ENCODE data around the gene RIMS3. TPM values are rescaled to one million over a fixed set of nuclear protein-coding genes. Genes with fewer than 3 reads are reported as not detected.
A peak's percentile ranks its signal among the peaks of the same experiment; 100 is the strongest.

Gene RIMS3
- total and polyA plus RNA-seq, 5 donors from 2014 or later = 1.0 to 3.8 (median 1.9) TPM

GRCh38 chr1:40618108-40618507 lies 47.4 kb downstream of the RIMS3 start:
- Histone ChIP-seq H3K4me3 (ENCODE audit: low read depth, low read length) (no peak overlapping the region), H3K27me3 (ENCODE audit: control insufficient read depth, insufficient read depth, low read length) (no peaks in the 10 kb centered on the region), H3K9me3 (ENCODE audit: control insufficient read depth in 2 of 2, low read length in 2 of 2) (no peaks in the 10 kb centered on the region), H3K27ac (ENCODE audit: insufficient read depth, low read length, poor library complexity, severe bottlenecking) (no peak overlapping the region), H3K36me3 (ENCODE audit: control insufficient read depth, insufficient read depth, low read length) (no peaks in the 10 kb centered on the region), H3K4me1 (ENCODE audit: control insufficient read depth, insufficient read depth, low read length, poor library complexity, severe bottlenecking) (no peaks in the 10 kb centered on the region)
- no peak overlapping the region for H3K4me3 Mint-ChIP-seq
- ATAC-seq (ENCODE audit: low read depth in 2 of 2) (no peak), DNase-seq (no peak)
- no peak overlapping the region for H3K27ac Mint-ChIP-seq
- no peaks in the 10 kb centered on the region for H3K36me3 Mint-ChIP-seq
- H3K4me1 Mint-ChIP-seq = no peaks in the 10 kb centered on the region
- H3K9me3 Mint-ChIP-seq = peaks cover 0 to 1% (median 0%) of the 10 kb centered on the region in 7 donors
- peaks cover 4% of the 10 kb centered on the region for H3K27me3 Mint-ChIP-seq

- Mint-ChIP-seq H3K4me1 (no peaks in the 10 kb centered on the region), H3K27ac (no peak overlapping the region), H3K36me3 (no peaks in the 10 kb centered on the region), H3K27me3 (peaks cover under 1% of the 10 kb centered on the region), H3K4me3 (no peak overlapping the region), H3K9me3 (no peaks in the 10 kb centered on the region)
- Histone ChIP-seq H3K36me3 (ENCODE audit: control insufficient read depth, insufficient read depth, low read length) (no peaks in the 10 kb centered on the region), H3K27ac (ENCODE audit: insufficient read depth, low read length, poor library complexity, severe bottlenecking) (no peak overlapping the region), H3K4me1 (ENCODE audit: control insufficient read depth, insufficient read depth, low read length, poor library complexity, severe bottlenecking) (no peaks in the 10 kb centered on the region), H3K4me3 (ENCODE audit: low read depth, low read length) (no peak overlapping the region), H3K9me3 (ENCODE audit: control insufficient read depth in 2 of 2, low read length in 2 of 2) (no peaks in the 10 kb centered on the region), H3K27me3 (ENCODE audit: control insufficient read depth, insufficient read depth, low read length) (no peaks in the 10 kb centered on the region)
- DNase-seq (peak; percentile 43 to 74 (median 68)), ATAC-seq (ENCODE audit: low read depth in 2 of 2) (peak; percentile 78 to 87)
Measured at GRCh38 chr1:40612345-40612831, 53.1 kb downstream of the RIMS3 start.

GRCh38 chr1:40610156-40610555 lies 55.3 kb downstream of the RIMS3 start:
- no peaks in the 10 kb centered on the region for H3K27me3 ChIP-seq (ENCODE audit: control insufficient read depth, insufficient read depth, low read length)
- no peaks in the 10 kb centered on the region for H3K36me3 ChIP-seq (ENCODE audit: control insufficient read depth, insufficient read depth, low read length)
- no peak overlapping the region for H3K4me3 ChIP-seq (ENCODE audit: low read depth, low read length)
- H3K27ac ChIP-seq (ENCODE audit: insufficient read depth, low read length, poor library complexity, severe bottlenecking) = no peak overlapping the region
- DNase-seq = no peak
- no peaks in the 10 kb centered on the region for H3K9me3 ChIP-seq (ENCODE audit: control insufficient read depth in 2 of 2, low read length in 2 of 2)
- no peak for ATAC-seq (ENCODE audit: low read depth in 2 of 2)
- H3K4me1 ChIP-seq (ENCODE audit: control insufficient read depth, insufficient read depth, low read length, poor library complexity, severe bottlenecking) = no peaks in the 10 kb centered on the region
- H3K36me3 Mint-ChIP-seq = no peaks in the 10 kb centered on the region
- H3K4me1 Mint-ChIP-seq = no peaks in the 10 kb centered on the region
- no peaks in the 10 kb centered on the region for H3K27me3 Mint-ChIP-seq
- H3K4me3 Mint-ChIP-seq = no peak overlapping the region
- H3K9me3 Mint-ChIP-seq = no peaks in the 10 kb centered on the region
- H3K27ac Mint-ChIP-seq = no peak overlapping the region

GRCh38 chr1:40607921-40608320 lies 57.6 kb downstream of the RIMS3 start:
- Mint-ChIP-seq H3K4me1 (no peaks in the 10 kb centered on the region), H3K4me3 (no peak overlapping the region), H3K36me3 (no peaks in the 10 kb centered on the region), H3K9me3 (no peaks in the 10 kb centered on the region), H3K27ac (no peak overlapping the region), H3K27me3 (peaks cover 6% of the 10 kb centered on the region)
- Histone ChIP-seq H3K27ac (ENCODE audit: insufficient read depth, low read length, poor library complexity, severe bottlenecking) (no peak overlapping the region), H3K4me3 (ENCODE audit: low read depth, low read length) (no peak overlapping the region), H3K36me3 (ENCODE audit: control insufficient read depth, insufficient read depth, low read length) (no peaks in the 10 kb centered on the region), H3K27me3 (ENCODE audit: control insufficient read depth, insufficient read depth, low read length) (no peaks in the 10 kb centered on the region), H3K9me3 (ENCODE audit: control insufficient read depth in 2 of 2, low read length in 2 of 2) (no peaks in the 10 kb centered on the region), H3K4me1 (ENCODE audit: control insufficient read depth, insufficient read depth, low read length, poor library complexity, severe bottlenecking) (no peaks in the 10 kb centered on the region)
- DNase-seq (no peak), ATAC-seq (ENCODE audit: low read depth in 2 of 2) (no peak)

GRCh38 chr1:40606978-40607377 lies 58.5 kb downstream of the RIMS3 start:
- Mint-ChIP-seq H3K27me3 (peaks cover 9% of the 10 kb centered on the region), H3K27ac (peak overlapping the region in 1 of 3 donors; percentile 39)

GRCh38 chr1:40606194-40606593 lies 59.3 kb downstream of the RIMS3 start:
- H3K27ac ChIP-seq (ENCODE audit: insufficient read depth, low read length, poor library complexity, severe bottlenecking) = no peak overlapping the region
- no peaks in the 10 kb centered on the region for H3K4me1 ChIP-seq (ENCODE audit: control insufficient read depth, insufficient read depth, low read length, poor library complexity, severe bottlenecking)
- DNase-seq = no peak
- H3K36me3 ChIP-seq (ENCODE audit: control insufficient read depth, insufficient read depth, low read length) = no peaks in the 10 kb centered on the region
- H3K27me3 Mint-ChIP-seq = peaks cover 9% of the 10 kb centered on the region
- no peak for ATAC-seq (ENCODE audit: low read depth in 2 of 2)
- H3K36me3 Mint-ChIP-seq = no peaks in the 10 kb centered on the region
- H3K4me3 ChIP-seq (ENCODE audit: low read depth, low read length) = no peak overlapping the region
- no peaks in the 10 kb centered on the region for H3K9me3 ChIP-seq (ENCODE audit: control insufficient read depth in 2 of 2, low read length in 2 of 2)
- H3K9me3 Mint-ChIP-seq = no peaks in the 10 kb centered on the region
- no peak overlapping the region for H3K4me3 Mint-ChIP-seq
- no peaks in the 10 kb centered on the region for H3K27me3 ChIP-seq (ENCODE audit: control insufficient read depth, insufficient read depth, low read length)
- H3K4me1 Mint-ChIP-seq = no peaks in the 10 kb centered on the region
- H3K27ac Mint-ChIP-seq = no peak overlapping the region

More at GRCh38 chr1:40606978-40607377, 58.5 kb downstream of the RIMS3 start:
- no peak for DNase-seq
- Mint-ChIP-seq H3K36me3 (no peaks in the 10 kb centered on the region), H3K4me1 (no peaks in the 10 kb centered on the region), H3K9me3 (no peaks in the 10 kb centered on the region), H3K4me3 (no peak overlapping the region)
- Histone ChIP-seq H3K9me3 (ENCODE audit: control insufficient read depth in 2 of 2, low read length in 2 of 2) (no peaks in the 10 kb centered on the region), H3K36me3 (ENCODE audit: control insufficient read depth, insufficient read depth, low read length) (no peaks in the 10 kb centered on the region), H3K27ac (ENCODE audit: insufficient read depth, low read length, poor library complexity, severe bottlenecking) (no peak overlapping the region), H3K27me3 (ENCODE audit: control insufficient read depth, insufficient read depth, low read length) (no peaks in the 10 kb centered on the region), H3K4me3 (ENCODE audit: low read depth, low read length) (no peak overlapping the region), H3K4me1 (ENCODE audit: control insufficient read depth, insufficient read depth, low read length, poor library complexity, severe bottlenecking) (no peaks in the 10 kb centered on the region)
- ATAC-seq (ENCODE audit: low read depth in 2 of 2) = no peak

- ATAC-seq (ENCODE audit: low read depth in 2 of 2) = no peak
- H3K4me3 Mint-ChIP-seq = no peak overlapping the region
- H3K4me3 ChIP-seq (ENCODE audit: low read depth, low read length) = no peak overlapping the region
Measured at GRCh38 chr1:40599926-40600325, 65.6 kb downstream of the RIMS3 start.

GRCh38 chr1:40595623-40596022 lies 69.9 kb downstream of the RIMS3 start:
- peaks cover 50% of the 10 kb centered on the region for H3K27me3 Mint-ChIP-seq
- peak overlapping the region in 1 of 3 donors; percentile 20 for H3K27ac Mint-ChIP-seq
- peaks cover 3% of the 10 kb centered on the region for H3K27me3 ChIP-seq (ENCODE audit: control insufficient read depth, insufficient read depth, low read length)
- H3K9me3 Mint-ChIP-seq = peaks cover 0 to 3% (median 0%) of the 10 kb centered on the region in 7 donors
- no peak for ATAC-seq (ENCODE audit: low read depth in 2 of 2)
- no peaks in the 10 kb centered on the region for H3K9me3 ChIP-seq (ENCODE audit: control insufficient read depth in 2 of 2, low read length in 2 of 2)
- no peaks in the 10 kb centered on the region for H3K36me3 Mint-ChIP-seq
- H3K4me1 Mint-ChIP-seq = peaks cover 3 to 6% (median 5%) of the 10 kb centered on the region in 4 donors
- H3K4me3 ChIP-seq (ENCODE audit: low read depth, low read length) = no peak overlapping the region
- H3K36me3 ChIP-seq (ENCODE audit: control insufficient read depth, insufficient read depth, low read length) = no peaks in the 10 kb centered on the region
- no peak overlapping the region for H3K27ac ChIP-seq (ENCODE audit: insufficient read depth, low read length, poor library complexity, severe bottlenecking)
- DNase-seq = no peak
- no peak overlapping the region for H3K4me3 Mint-ChIP-seq
- H3K4me1 ChIP-seq (ENCODE audit: control insufficient read depth, insufficient read depth, low read length, poor library complexity, severe bottlenecking) = no peaks in the 10 kb centered on the region

More at GRCh38 chr1:40599926-40600325, 65.6 kb downstream of the RIMS3 start:
- Histone ChIP-seq H3K27me3 (ENCODE audit: control insufficient read depth, insufficient read depth, low read length) (peaks cover 3% of the 10 kb centered on the region), H3K9me3 (ENCODE audit: control insufficient read depth in 2 of 2, low read length in 2 of 2) (no peaks in the 10 kb centered on the region), H3K27ac (ENCODE audit: insufficient read depth, low read length, poor library complexity, severe bottlenecking) (no peak overlapping the region), H3K4me1 (ENCODE audit: control insufficient read depth, insufficient read depth, low read length, poor library complexity, severe bottlenecking) (no peaks in the 10 kb centered on the region), H3K36me3 (ENCODE audit: control insufficient read depth, insufficient read depth, low read length) (no peaks in the 10 kb centered on the region)
- no peak for DNase-seq
- Mint-ChIP-seq H3K27me3 (peaks cover 42% of the 10 kb centered on the region), H3K27ac (no peak overlapping the region), H3K9me3 (peaks cover 0 to 3% (median 0%) of the 10 kb centered on the region in 7 donors), H3K4me1 (no peaks in the 10 kb centered on the region), H3K36me3 (no peaks in the 10 kb centered on the region)

Measured in CD4-positive, CD25-positive, alpha-beta regulatory T cell (primary cell).